IPS-20b (cell line): ENCODE results near the gene LIME1.

Experiments used
- H3K27ac ChIP-seq: one replicate; pipeline ENCODE4 v1.5.1; 2013; ENCODE audit warnings: low read length
- H3K27me3 ChIP-seq: 2 replicates; pipeline ENCODE4 v1.6.1; 2013; ENCODE audit warnings: mild to moderate bottlenecking, low read length, inconsistent platforms; ENCODE audit not compliant: insufficient read depth
- H3K36me3 ChIP-seq: 2 replicates; pipeline ENCODE4 v1.6.1; 2013; ENCODE audit warnings: low read depth, mild to moderate bottlenecking, inconsistent platforms, low read length, moderate library complexity; ENCODE audit not compliant: insufficient read depth
- H3K4me1 ChIP-seq: 2 replicates; pipeline ENCODE4 v1.6.1; 2013; ENCODE audit warnings: mild to moderate bottlenecking, control low read depth, inconsistent platforms, low read length, moderate library complexity; ENCODE audit not compliant: insufficient read depth
- H3K4me3 ChIP-seq: 2 replicates; pipeline ENCODE4 v1.5.1; 2013; ENCODE audit warnings: mild to moderate bottlenecking, low read length, inconsistent platforms
- H3K9ac ChIP-seq: 2 replicates; pipeline ENCODE4 v1.6.1; 2013; ENCODE audit warnings: low read depth, mild to moderate bottlenecking, inconsistent platforms, low read length, moderate library complexity
- H3K9me3 ChIP-seq: 2 replicates; pipeline ENCODE4 v1.6.1; 2013; ENCODE audit warnings: mild to moderate bottlenecking, low read depth, low read length, inconsistent platforms; ENCODE audit not compliant: insufficient read depth

The LIME1 gene

DNA sequence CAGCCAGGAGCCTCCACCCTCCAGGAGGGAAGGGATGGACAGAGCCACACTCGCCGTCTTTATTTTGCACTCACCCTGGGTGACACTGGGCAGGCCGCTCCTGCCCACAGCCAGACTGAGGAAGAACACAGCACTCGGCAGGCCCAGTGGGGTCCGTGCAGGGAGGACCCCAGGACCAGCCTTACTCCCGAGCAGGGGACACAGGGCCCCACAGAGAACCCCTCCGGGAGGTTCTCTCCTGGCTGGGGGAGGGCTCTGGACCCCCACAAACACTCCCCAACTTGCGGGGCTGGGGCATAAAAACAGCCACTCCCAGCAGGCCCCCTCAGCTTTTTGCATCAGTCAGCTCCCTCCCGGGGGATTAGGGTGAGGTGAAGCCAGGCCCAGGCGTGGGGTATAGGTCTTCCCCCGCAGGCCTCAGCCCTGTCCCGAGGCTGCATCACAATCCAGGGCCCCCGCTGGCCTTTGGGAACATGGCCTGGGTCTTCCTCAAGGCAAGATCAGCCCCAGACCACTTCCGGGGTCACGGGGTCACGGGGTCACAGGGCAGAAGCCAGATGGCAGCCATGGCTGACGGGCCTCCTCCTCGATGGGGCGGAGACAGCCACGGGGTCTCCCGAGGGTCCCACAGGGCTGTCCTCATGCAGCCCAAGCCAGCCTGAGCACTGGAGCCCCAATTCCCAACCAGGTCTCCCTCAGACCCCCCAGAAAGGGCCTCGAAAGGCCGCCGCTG lies 36.8 kb upstream of the LIME1 start:
- Histone ChIP-seq H3K27ac (no peak overlapping the region), H3K4me3 (no peak overlapping the region), H3K9me3 (no peaks in the 10 kb centered on the region), H3K36me3 (peaks cover 5% of the 10 kb centered on the region; the same call in 1 of the 2 replicates), H3K9ac (no peak overlapping the region), H3K4me1 (no peaks in the 10 kb centered on the region), H3K27me3 (no peaks in the 10 kb centered on the region)

DNA sequence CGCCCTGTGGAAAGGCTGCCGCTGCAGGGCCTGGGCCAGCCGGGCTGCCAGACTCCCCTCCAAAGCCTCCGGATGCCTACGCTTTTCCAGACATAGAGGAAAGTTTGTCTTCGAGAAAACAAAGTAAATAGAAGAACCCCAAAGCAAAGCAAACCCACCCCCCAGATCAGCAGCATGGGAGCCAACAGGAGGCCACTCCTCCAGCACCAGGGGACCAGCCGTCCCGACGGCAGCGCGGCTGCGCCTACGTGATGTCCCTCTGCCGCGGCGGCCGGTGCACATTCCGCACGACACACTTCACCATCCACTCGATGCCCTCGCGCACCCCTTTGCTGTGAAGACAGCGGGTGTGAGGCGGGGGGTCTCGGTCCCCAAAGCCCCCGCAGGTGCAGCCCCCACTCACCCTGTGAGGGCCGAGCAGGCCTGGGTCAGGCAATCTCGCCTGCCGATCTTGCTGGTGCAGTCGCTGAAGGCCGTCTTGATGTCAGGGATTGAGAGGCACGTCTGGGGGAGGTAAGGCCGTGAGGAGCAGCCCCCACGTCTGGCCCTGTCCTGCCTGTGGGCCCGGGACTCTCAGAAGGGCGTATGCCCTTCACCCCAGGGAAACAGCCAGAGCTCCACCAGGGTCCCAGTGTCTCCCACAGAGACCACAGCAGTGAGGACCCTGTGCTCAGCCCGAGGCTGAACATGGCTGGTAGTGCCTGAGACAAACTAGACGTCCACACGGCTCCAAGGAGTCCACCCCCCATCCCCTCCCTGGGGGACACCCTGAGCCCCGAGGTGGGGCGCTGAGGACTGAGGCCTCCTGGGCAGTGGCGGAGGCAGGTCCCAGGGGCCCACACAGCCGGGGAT lies 36.0 kb upstream of the LIME1 start:
- H3K27me3 ChIP-seq = no peaks in the 10 kb centered on the region
- H3K9ac ChIP-seq = no peak overlapping the region
- H3K4me3 ChIP-seq = no peak overlapping the region
- peaks cover 13% of the 10 kb centered on the region for H3K36me3 ChIP-seq
- no peak overlapping the region for H3K27ac ChIP-seq
- no peaks in the 10 kb centered on the region for H3K4me1 ChIP-seq
- H3K9me3 ChIP-seq = no peaks in the 10 kb centered on the region

DNA sequence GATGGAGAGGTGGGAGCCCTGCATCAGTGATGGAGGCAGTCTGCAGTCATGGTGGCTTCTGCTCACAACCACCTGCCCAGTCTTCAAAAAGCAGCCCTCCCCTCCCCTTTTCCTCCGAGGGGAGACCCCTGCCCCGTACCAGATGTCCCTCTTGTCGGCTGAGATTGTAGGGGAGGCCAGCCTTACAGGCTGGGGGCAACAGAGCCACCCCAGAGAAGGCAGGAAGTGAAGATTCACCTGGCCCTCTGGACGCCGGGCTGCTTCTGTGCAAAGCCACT lies 35.5 kb upstream of the LIME1 start:
- Histone ChIP-seq H3K27ac (no peak overlapping the region), H3K27me3 (no peaks in the 10 kb centered on the region), H3K4me3 (no peak overlapping the region), H3K9ac (no peak overlapping the region), H3K36me3 (peaks cover 18% of the 10 kb centered on the region), H3K4me1 (no peaks in the 10 kb centered on the region), H3K9me3 (no peaks in the 10 kb centered on the region)

DNA sequence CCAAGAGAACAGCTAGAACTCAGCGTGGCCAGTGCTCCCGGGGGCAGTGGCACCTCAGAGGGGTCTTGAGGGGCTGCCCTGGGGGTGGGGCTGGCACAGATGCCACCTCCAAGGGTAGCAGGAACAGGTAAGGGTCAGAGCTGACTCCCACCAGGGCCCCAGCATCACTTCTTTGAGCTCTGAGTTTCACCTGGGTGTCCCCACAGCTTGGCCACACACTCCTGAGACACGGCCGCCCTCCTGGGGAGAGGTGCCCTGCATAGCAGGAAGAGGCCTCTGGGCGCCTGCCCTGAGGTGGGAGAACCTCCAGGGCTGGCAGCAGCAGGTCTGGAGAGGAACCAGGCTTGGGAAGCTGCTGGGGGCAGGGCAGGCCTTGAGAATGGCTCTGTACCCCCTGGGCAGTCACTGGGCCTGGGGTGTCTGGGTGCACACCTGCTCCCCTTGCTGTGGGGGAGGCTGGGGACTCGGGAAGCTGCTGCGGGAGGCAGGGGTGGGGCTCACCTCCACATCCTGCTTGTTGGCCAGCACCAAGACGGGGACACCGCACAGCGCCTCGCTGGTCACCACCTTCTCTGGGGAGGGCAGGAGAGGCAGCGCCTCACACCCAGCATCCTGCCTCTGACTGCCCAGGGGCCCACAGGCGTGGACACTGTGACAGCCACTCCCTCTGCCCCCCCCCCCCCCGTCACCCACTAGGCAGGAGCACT lies 35.0 kb upstream of the LIME1 start:
- peaks cover 2% of the 10 kb centered on the region; the same call in 1 of the 2 replicates for H3K4me1 ChIP-seq
- H3K9ac ChIP-seq = no peak overlapping the region
- H3K27me3 ChIP-seq = no peaks in the 10 kb centered on the region
- H3K27ac ChIP-seq = no peak overlapping the region
- no peaks in the 10 kb centered on the region for H3K9me3 ChIP-seq
- H3K36me3 ChIP-seq = peaks cover 23% of the 10 kb centered on the region
- no peak overlapping the region for H3K4me3 ChIP-seq

DNA sequence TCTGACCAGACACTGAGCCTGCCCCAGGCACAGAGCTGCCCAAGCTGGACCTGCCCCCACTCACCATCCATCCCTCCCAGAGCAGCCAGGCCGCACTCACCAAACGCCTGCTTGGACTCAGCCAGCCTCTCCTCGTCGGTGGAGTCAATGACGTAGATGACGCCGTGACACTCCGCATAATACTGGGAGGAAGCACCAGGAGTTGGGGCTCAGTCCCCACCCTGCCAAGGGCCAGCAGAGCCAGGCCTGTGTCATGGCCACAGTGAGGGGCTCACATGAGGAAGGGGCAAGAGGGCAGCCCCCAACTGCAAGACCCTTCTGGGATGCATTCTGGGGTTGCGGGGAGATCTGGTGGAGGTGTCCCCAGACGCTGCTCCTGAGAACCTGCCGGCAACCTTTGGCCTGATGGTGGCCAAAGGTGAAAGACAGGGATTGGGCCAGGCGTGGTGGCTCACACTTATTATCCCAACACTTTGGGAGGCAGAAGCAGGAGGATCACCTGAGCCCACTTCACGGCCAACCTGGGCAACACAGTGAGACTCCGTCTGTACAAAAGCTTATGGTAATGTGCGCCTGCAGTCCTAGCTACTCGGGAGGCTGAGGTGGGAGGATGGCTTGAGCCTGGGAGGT lies 34.3 kb upstream of the LIME1 start:
- no peak overlapping the region for H3K27ac ChIP-seq
- H3K4me3 ChIP-seq = no peak overlapping the region
- H3K9me3 ChIP-seq = no peaks in the 10 kb centered on the region
- no peak overlapping the region for H3K9ac ChIP-seq
- peaks cover 26% of the 10 kb centered on the region for H3K36me3 ChIP-seq
- no peaks in the 10 kb centered on the region for H3K27me3 ChIP-seq
- peaks cover 4% of the 10 kb centered on the region; the same call in 1 of the 2 replicates for H3K4me1 ChIP-seq

DNA sequence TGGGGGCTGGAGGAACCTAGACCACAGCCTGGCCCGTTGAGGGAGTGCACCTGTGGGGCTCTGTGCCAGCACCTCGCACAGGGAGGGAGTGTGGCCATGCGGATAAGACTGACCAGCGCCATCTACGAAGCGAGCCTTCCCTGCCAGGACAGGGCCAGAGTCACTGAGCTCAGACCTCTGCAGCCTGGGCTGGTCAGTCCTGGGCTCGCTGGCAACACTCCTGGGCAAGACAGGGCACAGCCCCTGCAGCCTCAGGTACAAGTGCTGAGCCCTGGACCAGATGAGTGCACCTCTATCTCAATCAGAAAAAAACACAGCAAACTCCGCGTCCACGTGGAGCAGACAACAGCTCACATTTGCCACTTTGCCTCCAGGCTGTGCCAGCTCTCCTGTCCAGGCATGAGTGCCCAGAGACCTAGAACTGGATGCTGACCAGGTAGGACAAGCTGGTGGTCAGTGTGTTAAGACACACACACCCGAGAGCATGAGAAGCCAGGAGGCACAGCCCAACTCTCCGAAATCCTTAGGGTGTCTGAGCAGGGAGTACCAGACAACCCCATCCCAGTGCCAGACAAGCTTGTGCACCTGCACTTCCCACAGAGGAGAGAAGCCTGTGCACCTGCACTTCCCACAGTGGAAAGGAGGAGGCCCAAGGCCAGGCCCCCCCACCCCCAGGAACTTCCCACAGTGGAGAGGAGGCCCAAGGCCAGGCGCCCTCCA lies 33.6 kb upstream of the LIME1 start:
- Histone ChIP-seq H3K36me3 (peaks cover 26% of the 10 kb centered on the region), H3K9ac (no peak overlapping the region), H3K4me3 (no peak overlapping the region), H3K27ac (no peak overlapping the region), H3K27me3 (no peaks in the 10 kb centered on the region), H3K4me1 (peaks cover 4% of the 10 kb centered on the region; the same call in 1 of the 2 replicates), H3K9me3 (no peaks in the 10 kb centered on the region)

DNA sequence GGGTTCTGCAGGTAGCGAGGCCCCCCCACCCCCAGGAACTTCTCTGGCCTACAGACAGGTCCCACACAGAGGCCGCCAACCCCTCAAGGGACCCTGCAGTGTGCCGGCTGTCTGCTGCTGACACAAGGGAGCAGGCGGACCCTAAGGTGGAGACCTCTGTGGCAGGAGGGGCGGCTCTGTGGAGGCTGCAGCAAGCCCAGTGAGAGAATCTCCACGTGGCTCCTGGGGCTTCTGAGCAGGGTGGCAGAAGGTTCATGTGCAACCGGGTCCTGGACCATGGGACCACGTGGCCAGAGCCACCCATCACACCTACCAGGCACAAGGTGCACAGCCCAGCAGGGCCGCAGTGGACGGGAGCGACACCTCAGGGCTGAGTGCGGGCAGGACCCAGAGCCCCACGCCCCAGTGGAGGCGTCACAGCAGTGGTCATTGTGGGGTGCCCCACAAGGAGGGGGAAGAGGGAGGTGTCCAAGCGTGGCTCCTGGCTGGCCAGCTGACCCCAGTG lies 32.9 kb upstream of the LIME1 start:
- Histone ChIP-seq H3K4me3 (no peak overlapping the region), H3K27me3 (no peaks in the 10 kb centered on the region), H3K9me3 (no peaks in the 10 kb centered on the region), H3K36me3 (peaks cover 26% of the 10 kb centered on the region), H3K4me1 (peaks cover 4% of the 10 kb centered on the region; the same call in 1 of the 2 replicates), H3K9ac (no peak overlapping the region), H3K27ac (no peak overlapping the region)

DNA sequence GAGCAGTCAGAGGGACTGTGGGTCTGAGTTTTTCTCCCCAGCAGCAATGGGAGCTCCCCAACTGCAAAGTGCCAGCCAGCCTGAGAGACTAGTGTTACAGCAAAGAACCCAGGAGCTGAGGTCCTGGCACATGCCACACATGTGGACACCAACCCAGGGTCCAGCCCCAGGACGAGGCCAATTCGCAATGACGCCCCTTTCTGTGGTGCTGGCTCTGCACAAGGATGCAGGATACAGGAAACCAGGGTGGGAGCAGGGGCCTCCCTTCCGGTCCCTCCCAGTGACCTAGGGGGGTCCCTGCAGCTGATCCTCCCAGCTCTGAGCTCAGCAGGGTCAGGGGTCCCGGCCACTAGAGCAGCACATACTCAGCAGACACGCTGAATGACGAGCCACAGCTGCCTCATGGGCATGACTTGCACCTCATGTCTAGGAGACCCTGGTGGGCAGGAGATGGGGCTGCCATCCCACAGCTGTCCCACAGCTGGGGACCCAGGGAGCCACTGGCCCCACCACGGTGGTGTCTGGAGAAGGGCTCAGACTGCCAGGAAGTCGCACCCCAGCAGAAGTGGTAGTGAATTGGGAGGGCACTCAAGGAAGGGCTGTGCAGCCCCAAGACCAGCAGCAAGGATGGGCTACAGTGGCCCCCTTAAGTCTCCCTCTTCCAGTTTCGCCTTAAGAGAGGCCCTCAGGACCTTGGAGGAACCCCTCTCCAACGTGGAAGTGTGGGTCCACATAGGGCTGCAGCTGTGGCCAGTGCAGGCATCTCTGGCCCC lies 32.3 kb upstream of the LIME1 start:
- Histone ChIP-seq H3K36me3 (peaks cover 30% of the 10 kb centered on the region), H3K9me3 (no peaks in the 10 kb centered on the region), H3K9ac (no peak overlapping the region), H3K4me3 (no peak overlapping the region), H3K27me3 (no peaks in the 10 kb centered on the region), H3K27ac (no peak overlapping the region), H3K4me1 (peaks cover 4% of the 10 kb centered on the region; the same call in 1 of the 2 replicates)

DNA sequence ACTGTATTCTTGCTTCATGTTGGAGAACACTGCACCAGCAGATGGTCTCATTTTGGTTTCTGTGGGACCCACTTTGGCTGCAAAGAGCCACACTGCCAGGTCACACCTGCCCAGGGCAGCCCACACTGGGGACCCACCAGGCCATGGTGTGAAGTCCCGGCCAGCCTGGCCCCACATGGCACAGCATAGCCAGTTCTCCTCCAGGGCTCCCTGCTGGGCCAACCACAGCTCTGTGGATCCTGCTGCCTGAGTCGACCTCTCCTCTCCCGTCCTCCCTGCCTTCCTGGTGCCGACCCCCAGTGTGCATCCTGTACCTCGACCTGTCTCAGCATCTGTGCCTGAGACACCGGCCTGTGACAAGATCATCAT lies 31.7 kb upstream of the LIME1 start:
- peaks cover 34% of the 10 kb centered on the region for H3K36me3 ChIP-seq
- no peak overlapping the region for H3K27ac ChIP-seq
- H3K4me3 ChIP-seq = no peak overlapping the region
- peaks cover 4% of the 10 kb centered on the region; the same call in 1 of the 2 replicates for H3K4me1 ChIP-seq
- H3K27me3 ChIP-seq = no peaks in the 10 kb centered on the region
- H3K9me3 ChIP-seq = no peaks in the 10 kb centered on the region
- H3K9ac ChIP-seq = no peak overlapping the region

DNA sequence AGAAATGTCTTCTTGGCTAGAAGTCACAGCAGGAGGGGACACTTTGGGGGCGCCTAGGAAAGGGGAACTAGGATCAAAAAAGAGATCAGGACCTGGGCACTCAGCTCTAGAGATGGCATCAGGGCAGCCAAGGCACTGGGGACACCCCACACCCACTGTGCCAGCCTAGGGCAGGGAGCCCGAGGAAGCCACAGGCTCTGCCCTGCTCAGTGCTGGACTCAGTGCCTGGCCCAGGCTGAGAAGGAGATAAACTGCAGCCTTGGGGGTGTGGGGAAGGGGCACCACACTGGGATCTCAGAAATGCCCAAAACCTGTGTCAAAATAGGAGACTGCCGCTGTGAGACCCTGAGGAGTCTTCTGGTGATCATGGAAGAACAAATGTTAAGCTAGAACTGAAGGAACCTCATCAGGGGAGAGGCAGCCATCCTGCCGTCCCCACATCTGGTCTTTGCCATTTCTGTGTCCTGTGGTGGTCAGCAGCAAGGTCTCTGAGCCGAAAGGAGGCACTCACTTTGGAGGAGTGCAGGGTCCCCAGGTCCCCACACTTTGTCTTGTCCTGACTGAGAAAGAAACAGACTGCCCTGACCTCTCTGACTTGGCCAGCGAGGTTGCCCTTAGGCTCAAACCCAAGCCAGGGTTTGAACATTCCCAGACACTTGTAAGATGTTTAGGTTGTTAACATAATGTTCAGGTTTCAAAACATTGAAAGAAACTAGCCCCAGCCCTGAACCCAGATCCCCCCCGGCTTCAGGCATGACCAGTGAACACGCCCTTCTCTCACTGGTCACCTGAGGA lies 31.0 kb upstream of the LIME1 start:
- peaks cover 4% of the 10 kb centered on the region; the same call in 1 of the 2 replicates for H3K4me1 ChIP-seq
- H3K9ac ChIP-seq = no peak overlapping the region
- H3K4me3 ChIP-seq = no peak overlapping the region
- H3K9me3 ChIP-seq = no peaks in the 10 kb centered on the region
- H3K27ac ChIP-seq = no peak overlapping the region
- peaks cover 36% of the 10 kb centered on the region for H3K36me3 ChIP-seq
- no peaks in the 10 kb centered on the region for H3K27me3 ChIP-seq
